Forelimb muscle (tissue), 1 donor: ENCODE measurements around the gene GGPS1. TPM values are rescaled to one million over a fixed set of nuclear protein-coding genes. Genes with fewer than 3 reads are reported as not detected.

ENCODE experiments used
- polyA plus RNA-seq: library from polyadenylated mRNA; unstranded; fragments of 120-200 nt; gene quantifications from one replicate; pipeline ENCODE4 v1.2.1, GENCODE V29; 2013; ENCODE audit not compliant: insufficient read length

Gene GGPS1
- polyA plus RNA-seq, 1 donor, result 36.9 TPM

Other genes with a start within 250 kb of the GGPS1 start
- 180 TPM for gene TOMM20, start 199.7 kb upstream of the GGPS1 start, polyA plus RNA-seq
- 59.0 TPM for gene RBM34, start 167.3 kb upstream of the GGPS1 start, polyA plus RNA-seq
- 20.2 TPM for gene ARID4B, start 391 bp upstream of the GGPS1 start, polyA plus RNA-seq
- 47.4 TPM for gene TBCE, start 38.9 kb downstream of the GGPS1 start, polyA plus RNA-seq
- gene B3GALNT2, start 175.9 kb downstream of the GGPS1 start, polyA plus RNA-seq, result 30.9 TPM